HG02642 (cell line): ENCODE measurements around the gene PDIA2.
"Not testable (repeated sequence)": the region's sequence is repeated elsewhere in the genome, so short reads cannot be mapped to it uniquely, and the experiment has no call there.

Experiments
- ATAC-seq: cut with Tn5 transposase; IDR thresholded peaks from one replicate; pipeline ENCODE4 v1.9.1; 2021; ENCODE audit warnings: mild to moderate bottlenecking; ENCODE audit not compliant: unreplicated experiment, poor library complexity

The PDIA2 gene, protein sequence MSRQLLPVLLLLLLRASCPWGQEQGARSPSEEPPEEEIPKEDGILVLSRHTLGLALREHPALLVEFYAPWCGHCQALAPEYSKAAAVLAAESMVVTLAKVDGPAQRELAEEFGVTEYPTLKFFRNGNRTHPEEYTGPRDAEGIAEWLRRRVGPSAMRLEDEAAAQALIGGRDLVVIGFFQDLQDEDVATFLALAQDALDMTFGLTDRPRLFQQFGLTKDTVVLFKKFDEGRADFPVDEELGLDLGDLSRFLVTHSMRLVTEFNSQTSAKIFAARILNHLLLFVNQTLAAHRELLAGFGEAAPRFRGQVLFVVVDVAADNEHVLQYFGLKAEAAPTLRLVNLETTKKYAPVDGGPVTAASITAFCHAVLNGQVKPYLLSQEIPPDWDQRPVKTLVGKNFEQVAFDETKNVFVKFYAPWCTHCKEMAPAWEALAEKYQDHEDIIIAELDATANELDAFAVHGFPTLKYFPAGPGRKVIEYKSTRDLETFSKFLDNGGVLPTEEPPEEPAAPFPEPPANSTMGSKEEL

DNA sequence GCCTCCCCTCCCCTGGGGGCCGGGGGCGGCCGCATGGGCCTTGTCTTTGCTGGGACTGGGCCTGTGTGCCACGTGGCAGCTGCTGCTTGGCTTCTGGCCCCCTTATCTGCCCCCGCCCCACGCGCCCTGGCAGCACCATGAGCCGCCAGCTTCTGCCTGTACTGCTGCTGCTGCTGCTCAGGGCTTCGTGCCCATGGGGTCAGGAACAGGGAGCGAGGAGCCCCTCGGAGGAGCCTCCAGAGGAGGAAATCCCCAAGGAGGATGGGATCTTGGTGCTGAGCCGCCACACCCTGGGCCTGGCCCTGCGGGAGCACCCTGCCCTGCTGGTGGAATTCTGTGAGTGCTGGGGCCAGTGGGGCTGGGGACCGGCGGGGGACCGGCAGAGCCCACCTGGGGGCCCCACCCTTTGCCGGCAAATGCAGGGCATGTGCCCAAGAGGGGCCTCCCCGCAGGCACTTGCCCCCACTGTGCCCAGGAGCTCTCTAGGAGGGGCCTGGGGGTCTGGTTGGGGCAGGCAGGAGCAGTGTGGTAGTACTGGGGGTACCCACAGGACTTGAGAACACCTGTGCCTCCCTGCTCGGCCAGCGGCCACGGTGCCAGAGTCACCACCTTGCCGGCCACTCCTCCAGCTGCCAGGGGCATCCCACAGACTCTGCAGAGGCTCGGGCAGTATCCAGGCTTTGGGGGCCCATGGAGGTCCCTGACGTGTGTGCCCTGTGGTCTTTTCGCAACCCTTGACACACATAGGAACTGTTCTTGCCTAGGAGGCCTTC, at the start of gene PDIA2:
Gene PDIA2 (plus strand): TSS at position 132 of the 773 bp plus-strand sequence. CDS start 6 bp downstream, at position 138.
- ATAC-seq, result no peak

DNA sequence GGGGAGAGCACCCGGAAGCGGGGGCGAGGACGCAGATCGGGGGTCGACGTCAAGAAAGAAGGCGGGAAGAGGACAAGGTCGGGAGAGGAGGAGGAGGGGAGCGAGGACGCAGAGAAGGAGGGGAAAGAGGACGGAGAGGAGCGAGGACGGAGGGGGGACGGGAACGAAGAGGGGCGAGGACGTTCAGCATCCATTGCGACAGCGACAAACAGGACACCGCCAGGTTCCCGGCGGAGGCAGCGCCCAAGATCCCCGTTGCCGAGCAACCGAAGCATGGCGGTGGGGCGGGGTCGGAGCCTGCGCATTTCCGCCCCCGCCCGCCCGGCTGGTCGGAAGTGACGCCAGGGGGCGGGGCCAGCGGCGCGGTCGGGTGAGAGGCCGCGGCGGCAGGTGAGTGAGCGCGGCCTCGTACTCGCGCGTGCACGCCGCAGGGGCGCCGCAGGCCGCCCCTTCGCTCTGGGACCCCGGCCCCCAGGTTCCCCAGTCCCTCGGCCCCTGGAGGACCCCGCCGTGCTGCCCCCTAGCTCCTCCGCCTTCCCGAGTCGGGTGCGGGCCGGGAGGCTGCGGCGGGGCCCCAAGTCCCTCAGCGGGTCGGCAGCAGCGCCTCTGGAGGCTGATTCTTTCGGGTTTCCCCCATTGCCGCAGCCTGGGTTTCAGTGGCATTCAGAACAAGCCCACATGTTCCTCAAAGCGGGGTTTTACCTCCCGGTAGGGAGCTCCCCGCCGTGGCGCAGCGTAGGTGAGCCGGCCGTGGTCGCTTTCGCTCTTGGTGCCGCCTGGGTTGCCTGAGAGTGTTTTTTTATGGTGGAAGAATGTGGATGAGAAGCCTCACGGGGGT, 48.3 kb upstream of the PDIA2 start, which contains the start of gene FAM234A:
Gene FAM234A (plus strand): TSS at position 354 of the 838 bp plus-strand sequence. CDS start 19,593 bp downstream, outside the sequence.
- peak; percentile 87 for ATAC-seq

DNA sequence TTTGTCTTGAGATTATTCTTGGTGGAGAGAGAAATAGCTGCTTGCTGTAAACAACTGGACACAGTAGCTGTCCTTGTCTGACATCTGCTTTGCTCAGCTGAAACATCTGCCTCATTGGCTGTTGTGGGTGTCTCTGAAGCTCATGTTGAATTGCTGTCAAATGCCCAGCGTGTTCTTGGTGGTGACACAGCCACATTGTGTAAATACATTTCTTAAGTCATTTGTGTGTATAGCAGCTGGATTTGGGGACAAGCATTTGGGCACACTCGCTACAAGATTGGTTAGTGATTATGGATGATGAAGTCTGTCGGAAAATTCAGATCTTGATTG, 43.1 kb upstream of the PDIA2 start:
- ATAC-seq, result no peak

DNA sequence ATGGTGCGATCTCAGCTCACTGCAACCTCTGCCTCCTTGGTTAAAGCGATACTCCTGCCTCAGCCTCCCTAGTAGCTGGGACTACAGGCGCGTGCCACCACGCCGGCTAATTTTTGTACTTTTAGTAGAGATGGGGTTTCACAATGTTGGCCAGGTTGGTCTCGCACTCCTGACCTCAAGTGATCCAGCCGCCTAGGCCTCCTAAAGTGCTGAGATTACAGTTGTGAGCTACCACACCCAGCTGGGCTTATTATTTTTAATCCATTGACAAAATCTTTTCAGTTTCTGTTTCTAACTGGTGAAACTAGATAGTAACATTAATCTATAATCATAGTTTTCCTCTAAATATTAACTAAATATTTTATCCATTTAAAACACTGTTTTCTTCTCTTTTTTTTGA, 42.4 kb upstream of the PDIA2 start:
- ATAC-seq, result no peak

DNA sequence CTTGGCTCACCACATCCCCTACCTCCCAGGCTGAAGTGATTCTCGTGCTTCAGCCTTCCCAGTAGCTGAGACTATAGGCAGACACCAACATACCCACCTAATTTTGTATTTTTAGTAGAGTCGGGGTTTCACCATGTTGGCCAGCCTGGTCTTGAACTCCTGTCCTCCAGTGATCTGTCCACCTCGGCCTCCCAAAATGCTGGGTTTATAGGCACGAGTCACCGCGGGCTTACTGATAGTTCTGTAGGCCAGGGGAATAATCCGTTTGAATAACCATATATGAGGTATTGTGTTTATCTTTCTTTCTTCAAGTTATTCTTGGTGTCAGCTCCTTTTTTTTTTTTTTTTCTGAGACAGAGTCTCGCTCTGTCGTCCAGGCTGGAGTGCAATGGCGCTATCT, 40.7 kb upstream of the PDIA2 start:
- ATAC-seq, result no peak

DNA sequence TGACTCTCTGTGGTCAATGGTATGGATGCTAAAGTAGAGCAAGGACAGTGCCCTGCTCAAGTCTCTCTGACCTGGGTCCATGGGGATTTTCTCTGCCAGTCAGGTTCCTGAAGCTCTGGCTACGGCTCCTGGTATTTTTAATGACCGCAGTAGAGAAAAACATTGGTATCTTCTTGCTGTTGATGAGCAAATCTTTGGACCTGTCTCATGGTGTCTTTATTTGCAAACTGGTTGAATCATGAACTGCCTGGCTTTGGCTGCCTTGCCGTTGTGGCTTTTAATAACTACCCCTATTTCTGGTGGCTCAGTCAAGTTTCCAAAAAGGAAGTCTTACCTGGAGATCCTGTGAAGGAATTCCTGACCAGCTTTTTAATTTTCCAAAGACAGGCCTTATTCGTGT, 39.6 kb upstream of the PDIA2 start:
- no peak for ATAC-seq

DNA sequence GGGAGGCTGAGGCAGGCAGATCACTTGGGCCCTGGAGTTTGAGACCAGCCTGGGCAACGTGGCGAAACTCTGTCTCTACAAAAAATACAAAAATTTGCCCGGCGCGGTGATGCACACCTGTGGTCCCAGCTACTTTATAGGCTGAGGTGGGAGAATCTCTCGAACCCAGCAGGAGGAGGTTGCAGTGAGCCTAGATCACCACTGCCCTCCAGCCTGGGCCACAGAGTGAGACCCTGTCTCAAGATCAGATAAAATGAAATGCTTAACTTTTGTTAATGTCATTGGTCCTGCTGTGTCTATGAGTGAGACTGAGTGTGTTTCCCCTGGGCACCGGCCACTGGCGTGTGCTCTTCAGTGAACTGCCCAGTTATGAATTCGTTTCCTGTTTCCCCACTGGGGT, 37.9 kb upstream of the PDIA2 start:
- no peak for ATAC-seq

DNA sequence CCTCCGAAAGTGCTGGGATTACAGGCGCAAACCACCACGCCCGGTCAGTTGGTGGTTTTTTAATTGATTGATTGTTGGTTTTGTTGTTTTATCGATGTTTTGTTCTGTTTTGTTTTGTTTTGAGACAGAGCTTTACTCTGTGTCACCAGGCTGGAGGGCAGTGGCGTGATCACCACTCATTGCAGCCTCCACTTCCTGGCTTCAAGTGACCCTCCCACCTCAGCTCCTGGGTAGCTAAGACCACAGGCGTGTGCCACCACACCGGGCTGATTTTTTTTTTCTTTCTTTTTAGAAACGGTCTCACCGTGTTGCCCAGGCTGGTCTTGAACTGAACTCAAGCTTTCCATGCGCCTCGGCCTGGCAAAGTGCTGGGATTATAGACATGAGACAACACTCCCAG, 35.9 kb upstream of the PDIA2 start:
- no peak for ATAC-seq

DNA sequence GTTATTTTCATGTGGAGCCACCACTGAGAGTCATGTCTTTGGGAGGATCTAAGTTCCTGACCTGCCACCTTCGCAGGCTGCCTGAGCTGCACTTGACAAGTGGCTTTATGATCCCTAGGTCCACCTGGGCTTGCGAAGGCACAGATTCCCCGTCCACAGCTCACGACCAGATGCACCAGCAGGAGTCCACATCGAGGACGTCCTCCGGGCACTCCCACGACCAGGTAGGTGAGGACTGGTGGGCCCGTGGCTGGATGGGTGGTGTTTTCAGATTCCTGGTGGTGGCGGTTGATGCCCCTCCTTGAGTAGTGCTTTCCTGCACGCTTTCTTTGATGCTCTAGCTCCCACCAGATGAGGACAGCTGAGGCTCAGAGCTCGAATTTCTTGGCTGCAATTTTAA, 33.5 kb upstream of the PDIA2 start:
- no peak for ATAC-seq

DNA sequence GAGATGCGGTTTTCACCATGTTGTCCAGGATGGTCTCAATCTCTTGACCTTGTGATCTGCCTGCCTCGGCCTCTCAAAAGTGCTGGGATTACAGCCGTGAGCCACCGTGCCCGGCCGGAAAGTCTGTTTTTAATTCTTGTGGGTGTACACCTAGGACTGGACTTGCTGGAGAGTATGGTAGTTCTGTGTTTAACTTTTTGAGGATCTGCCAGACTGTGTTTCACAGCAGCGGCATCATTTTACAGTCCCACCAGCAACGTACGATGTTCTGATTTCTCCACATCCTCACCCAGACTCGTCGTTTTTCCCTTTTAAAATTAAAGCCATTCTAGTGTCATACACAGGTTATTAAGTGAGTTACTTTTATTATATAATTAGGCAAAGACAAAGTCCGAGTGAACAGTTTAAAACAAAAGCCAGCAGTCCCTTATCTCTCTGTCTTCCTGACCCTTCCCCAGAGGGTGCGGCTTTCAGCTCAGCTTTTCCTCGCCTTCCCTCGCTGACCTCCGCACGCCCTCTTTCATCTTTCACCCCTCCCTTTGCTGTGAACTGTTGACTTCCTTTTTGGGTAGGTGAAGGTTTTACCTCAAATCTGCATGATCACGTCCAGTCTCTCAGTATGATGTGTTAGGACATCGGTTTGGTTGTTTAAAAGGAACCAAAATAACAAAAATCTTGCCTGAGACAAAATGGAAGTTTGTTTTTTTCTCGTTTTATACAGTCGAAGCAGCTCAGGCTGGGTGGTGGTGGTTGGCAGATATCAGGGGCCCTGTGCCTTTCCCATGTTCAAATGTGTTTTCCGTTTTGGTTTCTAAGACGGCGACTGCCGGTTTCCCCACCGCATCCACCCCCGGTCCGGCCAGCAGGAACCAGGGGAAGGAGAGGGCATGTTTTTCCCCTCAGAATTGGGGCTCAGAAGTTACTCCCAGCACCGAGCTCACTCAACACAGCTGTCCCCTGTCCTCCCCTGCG, 30.3 kb upstream of the PDIA2 start:
- no peak for ATAC-seq

DNA sequence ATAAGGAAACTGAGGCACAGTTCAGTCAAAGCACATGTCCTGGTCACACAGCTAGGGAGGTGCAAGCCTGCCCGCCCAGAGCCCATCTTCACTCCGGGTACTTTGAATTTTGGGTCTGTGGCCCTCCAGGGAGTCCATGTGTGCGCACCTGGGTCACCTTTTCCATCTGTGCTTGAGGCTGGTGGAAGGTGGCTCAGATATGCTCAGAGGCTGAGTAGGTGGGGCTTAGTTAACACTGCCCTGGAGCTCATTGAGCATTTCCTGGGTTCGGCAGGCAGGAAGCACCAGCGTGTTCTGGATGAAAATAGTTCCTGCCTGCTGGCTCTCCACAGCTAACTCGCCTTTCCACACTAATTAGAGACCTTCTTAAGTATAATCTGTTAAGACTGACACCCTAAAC, 29.1 kb upstream of the PDIA2 start:
- no peak for ATAC-seq

DNA sequence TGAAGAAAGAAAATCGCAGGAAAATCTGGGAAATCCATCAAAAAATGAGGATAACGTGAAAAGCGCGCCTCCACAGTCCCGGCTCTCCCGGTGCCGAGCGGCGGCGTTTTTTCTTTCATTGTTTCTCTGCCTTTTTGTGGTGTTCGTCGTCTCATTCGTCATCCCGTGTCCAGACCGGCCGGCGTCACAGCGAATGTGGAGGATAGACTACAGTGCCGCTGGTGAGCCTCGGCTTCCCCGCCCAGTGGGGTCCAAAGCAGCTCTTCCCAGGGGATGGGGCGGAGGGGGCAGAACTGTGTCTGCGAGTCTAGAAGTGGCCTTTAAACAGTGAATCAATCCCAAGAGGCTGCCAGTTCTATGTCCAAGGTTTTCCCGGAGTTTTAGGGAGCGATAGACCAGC, 28.5 kb upstream of the PDIA2 start:
- ATAC-seq, result no peak

DNA sequence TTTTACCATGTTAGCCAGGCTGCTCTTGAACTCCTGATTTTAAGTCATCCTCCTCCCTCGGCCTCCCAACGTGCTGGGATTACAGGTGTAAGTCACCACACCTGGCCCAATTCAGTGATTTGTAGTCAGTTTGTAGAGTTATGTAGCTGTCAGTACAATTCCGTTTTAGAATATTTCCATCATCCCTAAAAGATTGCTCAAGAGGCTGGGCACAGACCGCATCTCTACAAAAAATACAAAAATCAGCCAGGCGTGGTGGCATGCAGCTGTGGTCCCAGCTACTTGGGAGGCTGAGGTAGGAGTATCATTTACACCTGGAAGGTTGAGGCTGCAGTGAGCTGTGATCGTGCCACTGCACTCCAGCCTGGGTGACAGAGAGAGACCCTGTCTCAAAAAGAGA, 27.8 kb upstream of the PDIA2 start:
- ATAC-seq, result no peak

DNA sequence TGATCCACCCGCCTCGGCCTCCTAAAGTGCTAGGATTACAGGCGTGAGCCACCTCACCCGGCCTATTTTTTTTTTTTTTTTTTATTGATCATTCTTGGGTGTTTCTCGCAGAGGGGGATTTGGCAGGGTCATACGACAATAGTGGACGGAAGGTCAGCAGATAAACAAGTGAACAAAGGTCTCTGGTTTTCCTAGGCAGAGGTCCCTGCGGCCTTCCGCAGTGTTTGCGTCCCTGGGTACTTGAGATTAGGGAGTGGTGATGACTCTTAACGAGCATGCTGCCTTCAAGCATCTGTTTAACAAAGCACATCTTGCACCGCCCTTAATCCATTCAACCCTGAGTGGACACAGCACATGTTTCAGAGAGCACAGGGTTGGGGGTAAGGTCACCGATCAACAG, 24.9 kb upstream of the PDIA2 start:
- not testable (repeated sequence) for ATAC-seq

DNA sequence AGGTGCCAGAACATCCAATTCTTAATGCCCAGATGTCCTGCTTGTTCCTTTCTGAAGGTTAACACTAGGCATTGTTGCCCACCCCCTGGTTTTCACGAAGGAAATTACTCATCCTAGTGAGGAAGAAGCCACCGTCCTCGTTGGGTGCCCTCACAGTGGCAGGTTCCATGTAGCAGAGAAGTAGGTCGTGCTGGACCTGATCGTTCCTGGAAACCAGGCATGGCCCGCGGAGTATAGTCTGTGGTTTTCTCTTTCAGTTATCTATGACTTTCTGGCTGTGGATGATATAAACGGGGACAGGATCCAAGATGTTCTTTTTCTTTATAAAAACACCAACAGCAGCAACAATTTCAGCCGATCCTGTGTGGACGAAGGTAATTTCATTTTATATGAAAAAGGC, 23.7 kb upstream of the PDIA2 start:
- no peak for ATAC-seq

DNA sequence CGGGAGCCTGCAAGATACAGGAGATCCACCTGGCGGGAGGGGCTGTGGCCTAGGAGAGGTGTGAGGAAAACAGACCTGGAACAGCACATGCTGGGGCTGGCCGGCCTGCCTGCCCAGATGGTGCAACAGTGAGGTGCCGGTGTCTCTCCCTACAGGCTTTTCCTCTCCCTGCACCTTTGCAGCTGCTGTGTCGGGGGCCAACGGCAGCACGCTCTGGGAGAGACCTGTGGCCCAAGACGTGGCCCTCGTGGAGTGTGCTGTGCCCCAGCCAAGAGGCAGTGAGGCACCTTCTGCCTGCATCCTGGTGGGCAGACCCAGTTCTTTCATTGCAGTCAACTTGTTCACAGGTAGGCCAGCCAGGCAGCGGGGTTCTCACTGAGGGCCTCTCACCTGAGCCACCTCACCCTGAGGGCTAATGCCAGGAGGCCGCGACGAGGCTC, 23.1 kb upstream of the PDIA2 start:
- ATAC-seq, result no peak

DNA sequence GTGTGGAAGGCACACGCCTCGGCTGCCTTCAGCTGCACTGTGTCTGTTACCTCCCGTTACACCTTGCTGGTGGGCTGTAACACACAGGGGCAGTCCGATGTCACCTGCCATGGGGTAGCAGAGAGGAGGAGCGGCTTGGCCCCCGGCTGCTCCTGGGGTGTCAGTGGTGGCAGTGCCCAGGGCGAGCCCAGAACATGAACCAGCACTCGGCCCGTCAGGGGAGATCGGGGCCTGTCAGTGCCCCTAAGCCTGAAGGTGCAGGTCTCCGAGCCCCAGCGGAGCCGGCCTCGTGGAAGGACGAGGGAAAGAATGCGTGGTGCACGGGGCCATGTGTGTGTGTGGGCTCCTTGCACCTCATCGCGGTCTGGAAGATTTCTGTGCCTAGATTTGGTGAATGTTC, 22.6 kb upstream of the PDIA2 start:
- ATAC-seq, result no peak

DNA sequence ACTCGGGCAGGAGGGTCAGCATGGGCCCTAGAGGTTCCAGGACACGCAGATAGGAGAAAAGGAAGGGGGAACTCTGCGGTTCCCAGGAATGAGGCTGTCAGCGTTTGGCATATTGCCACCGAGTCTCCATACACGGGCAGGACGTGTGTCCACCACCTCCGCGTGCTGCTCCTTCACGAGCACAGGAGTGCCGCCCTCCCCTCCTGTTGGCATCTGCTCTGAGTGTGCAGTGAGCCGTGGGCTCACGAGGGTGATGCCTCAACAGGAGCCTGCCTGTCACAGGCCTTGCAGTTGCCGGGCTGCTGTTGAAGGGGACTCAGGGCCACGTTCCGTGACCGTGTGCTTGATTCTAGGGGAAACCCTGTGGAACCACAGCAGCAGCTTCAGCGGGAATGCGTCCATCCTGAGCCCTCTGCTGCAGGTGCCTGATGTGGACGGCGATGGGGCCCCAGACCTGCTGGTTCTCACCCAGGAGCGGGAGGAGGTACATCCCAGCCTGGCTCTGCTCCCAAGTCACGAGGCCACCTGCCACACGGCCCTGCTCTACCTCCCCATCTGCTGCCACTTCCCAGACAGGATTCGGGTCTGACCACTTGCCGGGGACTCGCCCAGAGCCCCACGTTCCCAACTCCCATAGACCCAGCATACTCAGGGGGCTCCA, 21.8 kb upstream of the PDIA2 start:
- ATAC-seq, result no peak
